ENCODE results near the gene TIMM29.

DNA sequence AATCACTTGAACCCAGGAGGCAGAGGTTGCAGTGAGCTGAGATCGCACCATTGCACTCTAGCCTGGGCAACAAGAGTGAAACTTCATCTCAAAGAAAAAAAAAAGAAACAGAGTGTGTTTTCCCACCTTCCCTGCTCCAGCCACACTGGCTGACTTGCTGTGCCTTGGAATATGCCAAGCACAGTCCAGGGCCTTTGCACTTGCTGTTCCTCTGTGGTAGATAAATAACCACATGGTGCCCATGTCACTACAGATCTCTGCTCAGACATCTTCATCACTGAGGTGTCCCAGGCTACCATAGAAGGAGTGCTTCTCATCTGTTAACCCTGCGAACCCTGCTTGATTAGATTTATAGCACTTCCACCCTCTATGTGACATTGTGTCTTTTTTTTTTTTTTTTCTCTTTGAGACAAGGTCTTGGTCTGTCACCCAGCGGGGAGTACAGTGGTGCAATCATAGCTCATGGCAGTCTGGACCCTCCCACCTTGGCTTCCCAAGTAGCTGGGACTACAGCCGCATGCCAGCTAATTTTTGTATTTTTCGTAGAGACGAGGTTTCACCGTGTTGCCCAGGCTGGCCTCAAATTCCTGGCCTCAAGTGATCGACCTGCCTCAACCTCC is 42.6 kb downstream of the TIMM29 start:
- no peak for TF ChIP-seq POLR2AphosphoS5 (IDR thresholded peaks at IDR 0.05; ENCODE audit: low read depth, low read length)
- no peak for TF ChIP-seq POLR2A (IDR thresholded peaks at IDR 0.05; ENCODE audit: low read depth, low read length)
- no peak for TF ChIP-seq POU2F2 (IDR thresholded peaks at IDR 0.05; ENCODE audit: low read depth, low read length)
- TF ChIP-seq TAF1 (IDR thresholded peaks at IDR 0.05; ENCODE audit: low read depth, low read length): no peak
- no peak for TF ChIP-seq PAX5 (IDR thresholded peaks at IDR 0.05; ENCODE audit: insufficient read depth, low read length, severe bottlenecking)
- TF ChIP-seq SPI1 (IDR thresholded peaks at IDR 0.05; ENCODE audit: low read depth, low read length): no peak
